ENCODE measurements around the gene PHF23.

Gene PHF23

DNA sequence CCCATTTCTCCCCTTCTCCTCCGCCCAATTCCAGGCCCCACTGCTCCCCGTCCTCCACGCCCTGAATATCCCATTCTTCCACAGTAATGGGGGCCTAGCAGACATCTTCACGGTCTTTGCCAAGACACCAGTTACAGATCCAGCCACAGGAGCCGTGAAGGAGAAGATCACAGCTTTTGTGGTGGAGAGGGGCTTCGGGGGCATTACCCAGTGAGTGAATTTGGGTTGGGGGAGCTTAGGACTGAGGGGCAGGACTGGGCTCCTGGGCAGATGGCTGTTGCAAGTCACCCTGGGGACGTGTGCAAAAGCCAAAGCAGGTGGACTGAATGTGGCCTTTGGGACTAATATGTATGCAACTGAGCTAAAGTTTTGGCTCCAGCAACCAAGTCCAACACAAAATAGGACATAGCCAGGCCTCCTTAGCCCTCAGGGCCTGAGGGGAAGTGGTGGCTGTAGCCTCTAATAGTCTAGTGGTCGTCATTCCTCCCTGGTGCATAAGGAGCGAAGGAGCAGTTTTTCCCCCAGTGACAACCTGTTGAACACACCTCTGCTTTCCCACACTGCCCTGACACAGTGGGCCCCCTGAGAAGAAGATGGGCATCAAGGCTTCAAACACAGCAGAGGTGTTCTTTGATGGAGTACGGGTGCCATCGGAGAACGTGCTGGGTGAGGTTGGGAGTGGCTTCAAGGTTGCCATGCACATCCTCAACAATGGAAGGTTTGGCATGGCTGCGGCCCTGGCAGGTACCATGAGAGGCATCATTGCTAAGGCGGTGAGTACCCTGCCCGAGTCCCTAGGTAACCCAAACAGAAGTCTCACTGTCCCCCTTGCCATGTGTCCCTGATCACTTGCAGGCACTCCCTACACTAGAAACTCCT is 16.9 kb downstream of the PHF23 start:
- Histone ChIP-seq H3K9me3 (ENCODE audit: insufficient read depth, low read depth, low read length) (no peaks in the 10 kb centered on the region), H3K27me3 (ENCODE audit: insufficient read depth, low read length) (no peaks in the 10 kb centered on the region; the same call in 1 of the 2 replicates), H3K27ac (ENCODE audit: low read length) (no peak overlapping the region), H3K36me3 (ENCODE audit: insufficient read depth, low read depth, low read length) (peaks cover 64% of the 10 kb centered on the region), H3K9ac (ENCODE audit: low read depth, low read length) (no peak overlapping the region), H3K4me1 (ENCODE audit: insufficient read depth, low read length) (peaks cover 16% of the 10 kb centered on the region; the same call in 1 of the 2 replicates), H3K4me3 (ENCODE audit: low read length) (no peak overlapping the region)

DNA sequence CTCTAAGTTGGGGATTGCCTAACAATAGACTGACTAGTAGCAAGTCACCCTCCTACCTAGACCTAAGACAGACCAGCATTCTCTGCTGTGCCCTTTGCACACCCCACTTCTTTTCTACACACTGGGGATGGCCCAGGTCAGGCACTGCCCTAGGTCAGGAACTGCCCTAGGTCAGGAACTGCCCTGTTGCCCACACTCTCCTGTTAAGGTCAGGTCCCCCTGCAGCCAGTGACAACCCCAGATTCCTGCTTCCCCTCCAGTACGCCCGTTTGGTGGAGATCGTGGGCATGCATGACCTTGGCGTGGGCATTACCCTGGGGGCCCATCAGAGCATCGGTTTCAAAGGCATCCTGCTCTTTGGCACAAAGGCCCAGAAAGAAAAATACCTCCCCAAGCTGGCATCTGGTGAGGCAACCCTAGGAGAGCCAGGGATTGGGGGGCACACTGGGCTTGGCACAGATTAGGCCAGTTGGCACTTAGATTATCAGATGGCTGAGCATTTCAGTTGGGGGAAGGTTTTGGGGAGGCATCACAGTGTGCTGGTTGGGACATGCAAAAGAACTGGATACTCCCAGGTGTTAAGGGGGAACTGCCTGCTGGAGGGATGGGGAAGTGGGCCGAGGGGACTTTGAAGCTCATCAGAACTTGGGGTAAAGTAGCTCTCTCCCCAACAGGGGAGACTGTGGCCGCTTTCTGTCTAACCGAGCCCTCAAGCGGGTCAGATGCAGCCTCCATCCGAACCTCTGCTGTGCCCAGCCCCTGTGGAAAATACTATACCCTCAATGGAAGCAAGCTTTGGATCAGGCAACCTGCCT is 17.8 kb downstream of the PHF23 start:
- no peaks in the 10 kb centered on the region for H3K9me3 ChIP-seq (ENCODE audit: insufficient read depth, low read depth, low read length)
- H3K9ac ChIP-seq (ENCODE audit: low read depth, low read length), result 0 out of 2 replicates have a peak overlapping the region, but pooled peaks have one; percentile 81

DNA sequence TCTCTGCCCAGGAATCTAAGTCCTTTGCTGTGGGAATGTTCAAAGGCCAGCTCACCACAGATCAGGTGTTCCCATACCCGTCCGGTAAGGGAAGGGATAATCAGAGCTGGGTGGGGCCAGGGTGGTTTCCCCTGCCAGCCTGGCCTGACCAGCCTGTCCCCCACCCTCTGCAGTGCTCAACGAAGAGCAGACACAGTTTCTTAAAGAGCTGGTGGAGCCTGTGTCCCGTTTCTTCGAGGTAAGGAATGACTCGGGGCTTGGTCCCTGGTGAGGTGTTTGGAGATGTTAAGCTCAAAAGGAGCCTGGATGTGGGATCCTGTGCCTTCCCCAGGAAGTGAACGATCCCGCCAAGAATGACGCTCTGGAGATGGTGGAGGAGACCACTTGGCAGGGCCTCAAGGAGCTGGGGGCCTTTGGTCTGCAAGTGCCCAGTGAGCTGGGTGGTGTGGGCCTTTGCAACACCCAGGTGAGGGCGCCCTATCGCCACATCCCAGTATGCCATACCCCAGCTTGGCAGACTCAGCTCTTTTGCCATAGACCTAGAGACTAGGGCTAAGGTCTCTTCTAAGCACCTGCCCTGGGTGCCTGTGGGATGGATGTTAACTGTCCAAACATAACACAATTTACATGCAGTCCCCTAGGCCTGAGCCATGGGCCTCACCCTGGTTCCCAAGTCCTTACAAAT is 18.5 kb downstream of the PHF23 start:
- peaks cover 48% of the 10 kb centered on the region for H3K36me3 ChIP-seq (ENCODE audit: insufficient read depth, low read depth, low read length)
- no peak overlapping the region for H3K27ac ChIP-seq (ENCODE audit: low read length)
- peak overlapping the region; percentile 81 for H3K9ac ChIP-seq (ENCODE audit: low read depth, low read length)
- H3K4me3 ChIP-seq (ENCODE audit: low read length), result peak overlapping the region; percentile 80
- peaks cover 23% of the 10 kb centered on the region; the same call in 1 of the 2 replicates for H3K4me1 ChIP-seq (ENCODE audit: insufficient read depth, low read length)
- no peaks in the 10 kb centered on the region for H3K9me3 ChIP-seq (ENCODE audit: insufficient read depth, low read depth, low read length)
- no peaks in the 10 kb centered on the region; the same call in 1 of the 2 replicates for H3K27me3 ChIP-seq (ENCODE audit: insufficient read depth, low read length)

More for the DNA sequence above, 17.8 kb downstream of the PHF23 start:
- H3K27me3 ChIP-seq (ENCODE audit: insufficient read depth, low read length), result no peaks in the 10 kb centered on the region; the same call in 1 of the 2 replicates
- H3K36me3 ChIP-seq (ENCODE audit: insufficient read depth, low read depth, low read length), result peaks cover 56% of the 10 kb centered on the region
- H3K27ac ChIP-seq (ENCODE audit: low read length), result no peak overlapping the region
- 0 out of 2 replicates have a peak overlapping the region, but pooled peaks have one; percentile 80 for H3K4me3 ChIP-seq (ENCODE audit: low read length)
- peaks cover 18% of the 10 kb centered on the region; the same call in 1 of the 2 replicates for H3K4me1 ChIP-seq (ENCODE audit: insufficient read depth, low read length)

DNA sequence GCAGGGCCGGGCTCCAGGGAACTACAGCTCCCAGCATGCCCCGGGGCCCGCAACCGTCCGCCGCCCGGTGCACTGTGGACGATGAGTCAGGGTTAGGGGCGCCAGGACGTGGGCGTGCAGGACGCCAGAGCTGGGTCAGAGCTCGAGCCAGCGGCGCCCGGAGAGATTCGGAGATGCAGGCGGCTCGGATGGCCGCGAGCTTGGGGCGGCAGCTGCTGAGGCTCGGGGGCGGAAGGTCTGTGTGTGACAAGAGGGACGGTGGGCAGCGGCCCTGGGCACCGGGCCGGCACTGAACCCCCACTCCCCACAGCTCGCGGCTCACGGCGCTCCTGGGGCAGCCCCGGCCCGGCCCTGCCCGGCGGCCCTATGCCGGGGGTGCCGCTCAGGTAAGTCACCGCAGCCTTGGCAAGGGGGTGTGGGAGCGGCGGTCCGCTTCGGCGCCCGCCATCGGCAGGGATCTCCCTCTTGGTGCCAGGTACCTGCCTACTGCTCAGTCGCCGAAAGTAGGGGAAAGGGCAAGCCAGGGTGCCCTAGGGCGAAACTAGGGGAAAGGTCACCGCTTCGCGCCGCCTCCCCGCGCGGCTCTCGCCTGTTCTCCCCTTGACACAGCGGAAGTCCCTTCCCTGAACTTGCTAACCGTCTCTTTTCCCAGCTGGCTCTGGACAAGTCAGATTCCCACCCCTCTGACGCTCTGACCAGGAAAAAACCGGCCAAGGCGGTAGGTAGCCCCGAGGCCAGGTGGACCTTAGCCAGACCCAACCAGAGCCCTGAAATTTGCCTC is 19.3 kb downstream of the PHF23 start, which contains the start of the genes ACADVL and DLG4:
Gene ACADVL (plus strand): TSS at position 127 of the 781 bp plus-strand sequence. CDS start 47 bp downstream, at position 174.
Gene DLG4 (minus strand): TSS at position 25 of the 781 bp plus-strand sequence.
- peaks cover 29% of the 10 kb centered on the region; the same call in 1 of the 2 replicates for H3K4me1 ChIP-seq (ENCODE audit: insufficient read depth, low read length)
- peak within 1 kb of the TSS; percentile 80 for H3K4me3 ChIP-seq (ENCODE audit: low read length)
- H3K36me3 ChIP-seq (ENCODE audit: insufficient read depth, low read depth, low read length), result peaks cover 41% of the 10 kb centered on the region
- no peaks in the 10 kb centered on the region; the same call in 1 of the 2 replicates for H3K27me3 ChIP-seq (ENCODE audit: insufficient read depth, low read length)
- H3K27ac ChIP-seq (ENCODE audit: low read length), result no peak within 1 kb of the TSS
- peak within 1 kb of the TSS; percentile 81 for H3K9ac ChIP-seq (ENCODE audit: low read depth, low read length)
- no peaks in the 10 kb centered on the region for H3K9me3 ChIP-seq (ENCODE audit: insufficient read depth, low read depth, low read length)

DNA sequence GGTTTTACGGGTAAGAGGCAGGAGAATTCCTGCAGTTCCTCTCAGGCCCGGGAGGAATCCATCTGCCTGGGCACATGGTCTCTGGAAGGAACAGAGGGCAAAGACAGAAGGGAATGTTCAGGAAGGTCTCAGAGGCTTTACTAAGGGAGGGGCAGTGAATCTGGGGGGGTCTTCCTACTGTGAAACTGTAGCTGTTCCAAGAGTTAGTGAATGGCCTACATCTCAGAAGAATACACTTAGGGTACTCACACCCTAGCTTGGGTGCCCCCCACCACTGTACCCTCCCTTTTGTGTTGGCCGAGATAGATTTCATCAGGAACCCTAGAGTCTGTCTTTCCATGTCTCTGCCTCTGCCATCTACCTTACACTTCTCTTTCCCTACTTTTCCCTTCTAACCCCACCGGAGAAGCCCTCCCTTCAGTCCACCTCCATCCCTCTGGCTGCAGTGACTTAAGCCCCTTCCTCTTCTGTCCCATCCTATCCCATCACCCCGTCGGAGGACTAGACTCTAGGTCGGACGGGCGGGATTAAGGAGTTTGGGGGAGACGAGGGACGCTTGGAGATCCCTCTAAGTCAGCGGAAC is 19.9 kb downstream of the PHF23 start:
- peaks cover 31% of the 10 kb centered on the region; the same call in 1 of the 2 replicates for H3K4me1 ChIP-seq (ENCODE audit: insufficient read depth, low read length)
- peaks cover 35% of the 10 kb centered on the region for H3K36me3 ChIP-seq (ENCODE audit: insufficient read depth, low read depth, low read length)
- H3K4me3 ChIP-seq (ENCODE audit: low read length), result peak overlapping the region; percentile 80
- no peaks in the 10 kb centered on the region; the same call in 1 of the 2 replicates for H3K27me3 ChIP-seq (ENCODE audit: insufficient read depth, low read length)
- H3K9ac ChIP-seq (ENCODE audit: low read depth, low read length), result peak overlapping the region; percentile 81; the same call in 1 of the 2 replicates
- no peak overlapping the region for H3K27ac ChIP-seq (ENCODE audit: low read length)
- H3K9me3 ChIP-seq (ENCODE audit: insufficient read depth, low read depth, low read length), result no peaks in the 10 kb centered on the region

DNA sequence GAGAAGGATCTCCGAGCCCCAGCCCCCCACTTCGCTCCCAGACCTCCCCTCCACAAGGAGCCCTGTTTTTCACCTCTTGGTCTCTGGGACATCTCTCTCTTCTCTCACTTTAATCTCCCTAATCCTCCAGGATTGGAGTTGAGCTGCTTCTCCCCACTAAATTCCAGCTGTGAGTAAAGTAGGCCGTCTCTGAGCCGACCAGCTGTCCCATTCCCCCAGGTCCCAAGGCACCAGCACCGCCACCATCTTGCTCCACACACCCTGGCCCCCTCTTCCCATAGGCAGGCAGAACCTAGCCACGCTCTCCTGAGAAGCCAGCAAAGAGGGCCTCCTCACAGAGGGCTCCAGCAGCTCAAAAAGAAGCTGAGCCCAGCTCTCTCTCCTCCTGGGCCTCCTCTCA is 20.5 kb downstream of the PHF23 start:
- Histone ChIP-seq H3K4me1 (ENCODE audit: insufficient read depth, low read length) (peaks cover 31% of the 10 kb centered on the region; the same call in 1 of the 2 replicates), H3K36me3 (ENCODE audit: insufficient read depth, low read depth, low read length) (peaks cover 30% of the 10 kb centered on the region)

DNA sequence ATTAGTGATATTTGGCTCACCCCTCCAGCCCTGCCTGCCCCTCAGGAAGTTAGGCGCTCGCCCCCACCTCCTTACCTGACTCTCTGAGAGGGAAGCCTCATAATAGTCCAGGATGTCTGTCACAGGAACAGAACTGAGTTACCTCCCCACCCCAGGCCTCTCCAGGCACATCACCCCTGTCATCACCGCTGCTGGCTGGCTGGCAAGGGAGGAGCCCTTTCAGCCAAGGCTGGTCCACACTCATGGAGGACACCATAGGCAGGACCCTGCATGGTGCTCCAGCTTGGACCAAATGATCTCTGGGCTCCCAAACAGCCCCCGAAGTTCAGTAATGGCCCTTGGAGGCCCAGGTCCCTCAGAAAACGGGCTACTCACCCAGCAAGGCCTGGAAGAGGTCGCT is 21.1 kb downstream of the PHF23 start:
- Histone ChIP-seq H3K4me3 (ENCODE audit: low read length) (peak overlapping the region; percentile 63; the same call in 1 of the 2 replicates), H3K27me3 (ENCODE audit: insufficient read depth, low read length) (no peaks in the 10 kb centered on the region; the same call in 1 of the 2 replicates), H3K4me1 (ENCODE audit: insufficient read depth, low read length) (peaks cover 36% of the 10 kb centered on the region; the same call in 1 of the 2 replicates), H3K9ac (ENCODE audit: low read depth, low read length) (peak overlapping the region; percentile 74; the same call in 1 of the 2 replicates), H3K9me3 (ENCODE audit: insufficient read depth, low read depth, low read length) (no peaks in the 10 kb centered on the region), H3K36me3 (ENCODE audit: insufficient read depth, low read depth, low read length) (peaks cover 24% of the 10 kb centered on the region), H3K27ac (ENCODE audit: low read length) (no peak overlapping the region)

More for the DNA sequence above, 20.5 kb downstream of the PHF23 start:
- Histone ChIP-seq H3K4me3 (ENCODE audit: low read length) (no peak overlapping the region), H3K9me3 (ENCODE audit: insufficient read depth, low read depth, low read length) (no peaks in the 10 kb centered on the region), H3K9ac (ENCODE audit: low read depth, low read length) (peak overlapping the region; percentile 81; the same call in 1 of the 2 replicates), H3K27ac (ENCODE audit: low read length) (no peak overlapping the region), H3K27me3 (ENCODE audit: insufficient read depth, low read length) (no peaks in the 10 kb centered on the region; the same call in 1 of the 2 replicates)

DNA sequence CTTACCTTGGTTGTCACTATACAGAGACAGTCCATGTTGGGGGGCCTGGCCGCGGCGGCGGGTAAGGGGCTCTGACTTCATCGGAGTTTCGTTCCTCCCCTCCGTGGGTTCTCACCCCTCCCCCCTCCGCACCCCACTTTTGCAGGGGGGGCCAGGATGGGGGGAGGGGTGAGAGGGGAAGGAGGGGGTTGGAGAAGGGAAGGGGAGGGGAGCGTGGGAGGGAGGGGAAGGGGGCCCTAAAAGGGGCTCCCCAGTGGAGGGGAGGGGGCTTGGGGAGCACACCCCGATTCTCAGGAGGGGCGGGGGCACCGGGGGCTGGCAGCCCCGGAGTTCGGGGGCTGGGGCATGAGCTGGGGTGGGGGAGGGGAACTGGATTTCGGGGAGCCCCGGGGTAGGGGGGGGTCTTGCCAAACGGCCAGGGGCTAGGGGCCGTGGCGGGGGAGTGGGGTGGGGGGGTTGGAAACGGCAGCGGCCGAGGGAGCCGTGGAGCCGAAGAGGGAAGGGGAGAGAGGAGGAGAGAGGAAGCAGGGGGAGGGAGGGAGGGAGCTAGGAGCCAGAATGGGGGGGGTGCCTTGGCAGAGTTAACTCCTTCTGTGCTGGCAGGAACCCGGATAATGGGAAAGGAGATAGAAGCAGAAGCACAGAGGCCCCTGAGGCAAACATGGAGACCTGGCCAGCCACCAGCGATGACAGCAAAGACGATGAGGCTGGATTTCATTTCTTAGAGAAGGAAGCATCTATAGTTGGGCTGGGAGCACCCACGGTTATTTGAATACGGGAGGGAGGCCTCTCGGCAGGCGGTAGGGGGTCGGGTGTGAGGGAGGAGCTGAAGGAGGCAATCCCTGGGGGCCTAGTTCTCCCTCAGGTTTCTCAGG is 21.9 kb downstream of the PHF23 start:
- Histone ChIP-seq H3K9ac (ENCODE audit: low read depth, low read length) (peak overlapping the region; percentile 74; the same call in 1 of the 2 replicates), H3K27ac (ENCODE audit: low read length) (peak overlapping the region; percentile 63), H3K4me1 (ENCODE audit: insufficient read depth, low read length) (peaks cover 37% of the 10 kb centered on the region; the same call in 1 of the 2 replicates)

DNA sequence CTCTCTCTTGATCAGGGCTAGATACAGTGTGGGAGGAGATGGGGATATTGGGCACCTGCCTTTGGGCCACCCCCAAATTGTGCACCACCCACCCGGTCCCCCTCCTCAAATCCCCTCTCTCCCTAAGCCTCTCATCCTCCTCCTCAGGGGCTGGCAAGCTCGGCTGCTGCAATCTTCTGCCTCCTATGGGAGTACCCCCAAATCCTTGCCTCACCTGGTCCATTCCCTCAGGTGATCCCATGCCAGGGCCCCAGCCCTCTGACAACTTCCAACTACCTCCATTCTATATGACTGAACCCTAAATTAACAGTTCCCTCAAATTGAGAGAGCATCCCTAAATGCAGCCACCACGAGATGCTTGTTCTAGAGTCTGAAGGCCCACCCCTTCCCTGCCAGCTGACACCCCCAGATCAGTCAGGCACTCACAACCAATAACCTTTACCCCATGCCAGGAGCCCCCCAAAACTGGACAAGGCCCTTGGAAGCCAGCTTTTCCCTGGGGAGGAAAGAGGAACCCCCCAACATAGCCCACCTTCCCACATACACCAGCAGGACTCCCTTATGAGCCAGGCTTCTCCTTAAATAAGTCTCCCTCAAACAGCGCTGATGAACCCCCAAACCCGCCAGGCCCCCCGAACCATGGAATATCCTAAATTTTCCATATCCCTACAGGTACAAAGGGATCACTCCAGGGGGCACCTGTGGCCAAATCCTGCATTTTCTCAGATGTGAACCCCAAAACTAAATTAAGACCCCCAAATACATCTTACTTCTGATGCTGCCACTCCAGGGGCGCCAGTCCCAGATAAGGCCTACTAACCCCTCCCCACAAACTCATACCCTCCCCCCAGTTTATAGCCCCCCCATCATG is 22.8 kb downstream of the PHF23 start:
- Histone ChIP-seq H3K36me3 (ENCODE audit: insufficient read depth, low read depth, low read length) (peaks cover 7% of the 10 kb centered on the region), H3K9ac (ENCODE audit: low read depth, low read length) (peak overlapping the region; percentile 66; the same call in 1 of the 2 replicates), H3K27me3 (ENCODE audit: insufficient read depth, low read length) (no peaks in the 10 kb centered on the region; the same call in 1 of the 2 replicates), H3K4me3 (ENCODE audit: low read length) (peak overlapping the region; percentile 77), H3K4me1 (ENCODE audit: insufficient read depth, low read length) (peaks cover 43% of the 10 kb centered on the region; the same call in 1 of the 2 replicates), H3K9me3 (ENCODE audit: insufficient read depth, low read depth, low read length) (no peaks in the 10 kb centered on the region), H3K27ac (ENCODE audit: low read length) (no peak overlapping the region)

More for the DNA sequence above, 21.9 kb downstream of the PHF23 start:
- Histone ChIP-seq H3K27me3 (ENCODE audit: insufficient read depth, low read length) (no peaks in the 10 kb centered on the region; the same call in 1 of the 2 replicates), H3K36me3 (ENCODE audit: insufficient read depth, low read depth, low read length) (peaks cover 16% of the 10 kb centered on the region), H3K4me3 (ENCODE audit: low read length) (peak overlapping the region; percentile 77), H3K9me3 (ENCODE audit: insufficient read depth, low read depth, low read length) (no peaks in the 10 kb centered on the region)

Data from iPS-20b (cell line).